CD4-positive, alpha-beta T cell (primary cell): ENCODE measurements around the gene SAG. TPM values are rescaled to one million over a fixed set of nuclear protein-coding genes. Genes with fewer than 3 reads are reported as not detected.

ENCODE experiments used
- ATAC-seq: fragments of 200-7000 bp; cut with Tn5 transposase; one replicate; pipeline ENCODE4 v1.10.0; 2022; ENCODE audit warnings: mild to moderate bottlenecking; ENCODE audit not compliant: poor library complexity
- CTCF ChIA-PET: fragments of 350-600 bp; sonication (Branson Sonifier 250); formaldehyde crosslinking; loops from one replicate; lab custom pipeline; 2021; ENCODE audit warnings: antibody characterized with exemption, inconsistent platforms; lab: Charles Lee
- POLR2A ChIA-PET: fragments of 350-600 bp; sonication (Branson Sonifier 250); formaldehyde crosslinking; loops from one replicate; lab custom pipeline; 2021; ENCODE audit warnings: antibody characterized with exemption, inconsistent platforms; lab: Charles Lee
- DNase-seq, 14 experiments: peaks; one replicate each; pipeline ENCODE4 v3.0.0-alpha.2; 2013 to 2020; ENCODE audit warnings: mixed read lengths in 2 of 14
- H3K27ac ChIP-seq, 2 donors: one replicate each; pipeline versions ENCODE4 v1.5.1 to v1.7.0; 2013; ENCODE audit warnings: low read length in 2 of 2, low read depth in 1 of 2, mild to moderate bottlenecking in 1 of 2
- H3K27me3 ChIP-seq, 2 experiments: 1 replicate in 1 of 2; 2 replicates in 1 of 2; pipeline versions ENCODE4 v1.6.1 to v1.7.0; 2013; ENCODE audit warnings: low read length in 2 of 2, control low read depth in 1 of 2, mild to moderate bottlenecking in 1 of 2, moderate library complexity in 1 of 2; ENCODE audit not compliant: insufficient read depth in 2 of 2, control insufficient read depth in 1 of 2
- H3K36me3 ChIP-seq: one replicate; pipeline ENCODE4 v1.6.1; 2013; ENCODE audit warnings: low read length, control low read depth; ENCODE audit not compliant: insufficient read depth
- H3K4me1 ChIP-seq: one replicate; pipeline ENCODE4 v1.6.1; 2013; ENCODE audit warnings: low read length, control low read depth; ENCODE audit not compliant: insufficient read depth
- H3K4me3 ChIP-seq: one replicate; pipeline ENCODE4 v1.5.1; 2013; ENCODE audit warnings: mild to moderate bottlenecking, low read length, moderate library complexity
- H3K9me3 ChIP-seq, 2 experiments: 1 replicate in 1 of 2; 2 replicates in 1 of 2; pipeline versions ENCODE4 v1.6.1 to v1.7.0; 2013; ENCODE audit warnings: low read length in 2 of 2, mild to moderate bottlenecking in 2 of 2, control low read depth in 1 of 2, moderate library complexity in 1 of 2; ENCODE audit not compliant: control insufficient read depth in 1 of 2, insufficient read depth in 1 of 2
- H3K27ac Mint-ChIP-seq: one replicate; pipeline ENCODE4 v1.8.0; 2020; ENCODE audit warnings: mixed read lengths
- H3K27me3 Mint-ChIP-seq: one replicate; pipeline ENCODE4 v1.8.0; 2021; ENCODE audit warnings: mixed read lengths
- H3K36me3 Mint-ChIP-seq: one replicate; pipeline ENCODE4 v1.8.0; 2021; ENCODE audit warnings: low read depth, mixed read lengths
- H3K4me1 Mint-ChIP-seq: one replicate; pipeline ENCODE4 v1.8.0; 2021; ENCODE audit warnings: low read depth, mixed read lengths
- H3K4me3 Mint-ChIP-seq: one replicate; pipeline ENCODE4 v1.8.0; 2020; ENCODE audit warnings: mild to moderate bottlenecking, mixed read lengths
- H3K9me3 Mint-ChIP-seq: one replicate; pipeline ENCODE4 v1.8.0; 2020; ENCODE audit warnings: mixed read lengths
- intact Hi-C, 2 experiments: fragments of 100-400 bp; cut with DNase I in 1 of 2; cut with micrococcal nuclease in 1 of 2; formaldehyde crosslinking; loops; one replicate each; pipeline versions ENCODE4 v1.15.1 to v1.9.0; 2023 to 2025; cut with DNase I, micrococcal nuclease
- total RNA-seq, 174 experiments: library from RNA in 2 of 174; stranded (reverse) in 2 of 174; gene quantifications; one replicate each; pipeline ENCODE4 v1.2.3 and lab custom pipeline; 2021 to 2026
- TF ChIP-seq, protein P1 (sequence below): fragments of 200-600 bp; IDR thresholded peaks from one replicate; pipeline ENCODE4 v1.8.0; 2022; ENCODE audit warnings: antibody characterized with exemption, mild to moderate bottlenecking

Gene SAG
- total RNA-seq, 2 experiments from 2014 or later: 0.03 to 0.22 TPM

DNA sequence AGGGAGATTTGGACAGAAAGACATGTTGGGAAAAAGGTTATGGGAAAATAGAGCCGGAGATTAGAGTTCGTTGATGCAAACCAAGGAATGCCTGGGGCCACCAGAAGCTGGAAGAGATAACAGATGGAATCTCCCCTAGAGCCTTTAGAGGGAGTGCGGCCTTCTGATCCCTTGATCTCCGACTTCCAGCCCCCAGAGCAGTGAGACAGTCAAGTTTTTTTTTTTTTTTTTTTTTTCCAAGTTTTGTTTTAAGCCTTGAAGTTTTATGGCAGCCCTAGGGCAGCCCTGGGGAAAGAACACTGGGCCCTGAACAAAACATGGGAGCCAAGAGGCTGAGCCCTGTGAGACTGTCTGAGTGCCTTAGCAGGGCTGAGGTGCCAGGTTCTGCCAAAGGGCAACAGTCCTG lies 53.2 kb downstream of the SAG start:
- DNase-seq (no peak), ATAC-seq (no peak)
- no peak overlapping the region for H3K27ac Mint-ChIP-seq
- Histone ChIP-seq H3K4me3 (no peak overlapping the region), H3K9me3 (peaks cover 3 to 7% of the 10 kb centered on the region in 2 experiments), H3K27ac (no peak overlapping the region), H3K4me1 (peaks cover 19% of the 10 kb centered on the region), H3K27me3 (no peaks in the 10 kb centered on the region), H3K36me3 (peaks cover 16% of the 10 kb centered on the region)
- intact Hi-C loops: no loop called here
- CTCF ChIA-PET: no interaction called here
- POLR2A ChIA-PET: no interaction called here
- TF ChIP-seq, protein P1, sequence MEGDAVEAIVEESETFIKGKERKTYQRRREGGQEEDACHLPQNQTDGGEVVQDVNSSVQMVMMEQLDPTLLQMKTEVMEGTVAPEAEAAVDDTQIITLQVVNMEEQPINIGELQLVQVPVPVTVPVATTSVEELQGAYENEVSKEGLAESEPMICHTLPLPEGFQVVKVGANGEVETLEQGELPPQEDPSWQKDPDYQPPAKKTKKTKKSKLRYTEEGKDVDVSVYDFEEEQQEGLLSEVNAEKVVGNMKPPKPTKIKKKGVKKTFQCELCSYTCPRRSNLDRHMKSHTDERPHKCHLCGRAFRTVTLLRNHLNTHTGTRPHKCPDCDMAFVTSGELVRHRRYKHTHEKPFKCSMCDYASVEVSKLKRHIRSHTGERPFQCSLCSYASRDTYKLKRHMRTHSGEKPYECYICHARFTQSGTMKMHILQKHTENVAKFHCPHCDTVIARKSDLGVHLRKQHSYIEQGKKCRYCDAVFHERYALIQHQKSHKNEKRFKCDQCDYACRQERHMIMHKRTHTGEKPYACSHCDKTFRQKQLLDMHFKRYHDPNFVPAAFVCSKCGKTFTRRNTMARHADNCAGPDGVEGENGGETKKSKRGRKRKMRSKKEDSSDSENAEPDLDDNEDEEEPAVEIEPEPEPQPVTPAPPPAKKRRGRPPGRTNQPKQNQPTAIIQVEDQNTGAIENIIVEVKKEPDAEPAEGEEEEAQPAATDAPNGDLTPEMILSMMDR: no peak
- H3K36me3 Mint-ChIP-seq: peaks cover 66% of the 10 kb centered on the region
- H3K27me3 Mint-ChIP-seq: no peaks in the 10 kb centered on the region
- peaks cover 3% of the 10 kb centered on the region for H3K9me3 Mint-ChIP-seq
- no peak overlapping the region for H3K4me3 Mint-ChIP-seq
- peaks cover 57% of the 10 kb centered on the region for H3K4me1 Mint-ChIP-seq

DNA sequence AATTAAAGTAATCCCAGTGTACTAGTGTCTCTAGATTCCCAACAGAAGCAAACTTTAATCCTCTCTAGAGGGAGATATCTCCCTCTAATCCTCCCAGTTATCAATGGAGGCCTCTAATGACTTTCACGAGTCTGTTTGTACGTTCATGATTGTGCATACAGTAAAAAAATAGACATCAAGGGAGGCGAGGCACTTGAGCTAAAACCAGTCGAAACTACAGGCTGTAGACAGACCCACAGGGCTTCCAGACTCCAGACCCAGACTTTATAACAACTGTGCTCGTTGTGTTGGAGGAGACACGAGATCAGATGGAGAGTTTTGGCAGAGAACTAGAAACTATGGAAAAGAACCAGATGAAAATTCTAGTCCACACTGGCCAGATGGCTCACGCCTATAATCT lies 53.7 kb downstream of the SAG start:
- Mint-ChIP-seq H3K27me3 (no peaks in the 10 kb centered on the region), H3K27ac (no peak overlapping the region), H3K4me3 (no peak overlapping the region), H3K36me3 (peaks cover 66% of the 10 kb centered on the region), H3K9me3 (peaks cover 3% of the 10 kb centered on the region), H3K4me1 (peaks cover 57% of the 10 kb centered on the region)
- Histone ChIP-seq H3K4me3 (no peak overlapping the region), H3K27me3 (no peaks in the 10 kb centered on the region), H3K36me3 (peaks cover 16% of the 10 kb centered on the region), H3K9me3 (peaks cover 3 to 7% of the 10 kb centered on the region in 2 experiments), H3K4me1 (peaks cover 14% of the 10 kb centered on the region), H3K27ac (no peak overlapping the region)
- no peak for DNase-seq
- ATAC-seq: no peak
- intact Hi-C loops: no loop called here
- POLR2A ChIA-PET: no interaction called here
- TF ChIP-seq, protein P1: no peak
- CTCF ChIA-PET: no interaction called here

DNA sequence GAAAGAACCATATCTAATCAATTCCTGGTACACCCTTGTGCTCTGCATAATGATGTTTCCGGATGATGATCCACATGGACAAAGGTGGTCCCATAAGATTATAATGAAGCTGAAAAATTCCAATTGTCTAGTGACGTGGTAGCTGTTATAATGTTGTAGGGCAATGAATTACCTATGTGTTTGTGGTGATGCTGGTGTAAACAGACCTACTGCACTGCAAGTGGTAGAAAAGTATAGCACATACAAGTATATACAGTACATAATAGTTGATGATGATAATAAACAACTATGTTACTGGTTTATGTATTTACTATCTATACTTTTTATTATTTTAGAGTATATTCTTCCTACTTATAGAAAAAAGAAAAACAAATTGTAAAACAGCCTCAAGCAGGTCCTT lies 55.1 kb downstream of the SAG start:
- no peaks in the 10 kb centered on the region for H3K27me3 Mint-ChIP-seq
- peaks cover 64% of the 10 kb centered on the region for H3K36me3 Mint-ChIP-seq
- H3K4me1 Mint-ChIP-seq: peaks cover 48% of the 10 kb centered on the region
- Histone ChIP-seq H3K4me3 (no peak overlapping the region), H3K9me3 (peaks cover 3 to 7% of the 10 kb centered on the region in 2 experiments), H3K27ac (no peak overlapping the region), H3K27me3 (no peaks in the 10 kb centered on the region), H3K36me3 (peaks cover 16% of the 10 kb centered on the region), H3K4me1 (peaks cover 2% of the 10 kb centered on the region)
- TF ChIP-seq, protein P1: no peak
- H3K9me3 Mint-ChIP-seq: peaks cover 3% of the 10 kb centered on the region
- CTCF ChIA-PET: no interaction called here
- no peak for ATAC-seq
- intact Hi-C loops: no loop called here
- H3K27ac Mint-ChIP-seq: no peak overlapping the region
- DNase-seq: no peak
- no peak overlapping the region for H3K4me3 Mint-ChIP-seq
- POLR2A ChIA-PET: no interaction called here
